Measurements from ENCODE around the gene ASTN2. TPM values are rescaled to one million over a fixed set of nuclear protein-coding genes. Genes with fewer than 3 reads are reported as not detected.

Gene ASTN2
- total RNA-seq, 2 donors from 2014 or later, result 2.2 to 5.1 TPM

DNA sequence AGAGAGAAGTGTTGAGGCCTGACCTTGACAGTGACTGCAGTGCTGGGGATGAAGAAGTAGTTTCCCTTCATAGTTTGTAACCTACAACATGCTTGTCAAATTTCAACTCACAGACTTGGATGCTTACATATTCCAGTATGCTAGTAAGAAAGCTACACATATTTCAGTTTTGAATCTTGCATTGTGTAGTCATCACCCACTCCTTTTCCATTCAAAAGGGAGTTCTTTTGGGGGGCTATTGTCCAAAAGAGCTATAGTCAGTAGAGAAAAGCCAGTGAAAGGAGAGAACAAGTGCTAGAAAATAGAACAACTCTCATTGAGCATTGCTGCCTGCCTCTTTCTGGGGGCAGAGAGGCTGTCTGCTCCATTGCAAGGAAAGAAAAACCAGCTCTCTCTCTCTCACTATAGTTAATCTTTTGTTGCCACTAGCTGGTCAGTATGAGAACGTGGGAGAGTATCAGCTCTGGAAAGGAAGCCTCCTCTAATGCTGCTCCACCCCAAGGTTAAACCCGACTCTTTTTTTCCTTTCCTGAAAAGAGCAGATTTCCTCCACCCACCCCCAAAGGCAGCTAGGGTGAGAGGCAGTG, 7.3 kb downstream of the ASTN2 start:
- Mint-ChIP-seq H3K27me3 (peaks cover 16 to 35% of the 10 kb centered on the region in 2 donors), H3K27ac (no peak overlapping the region), H3K4me1 (ENCODE audit: low read depth in 2 of 2) (no peaks in the 10 kb centered on the region), H3K4me3 (no peak overlapping the region), H3K9me3 (peaks cover 10% of the 10 kb centered on the region), H3K36me3 (no peaks in the 10 kb centered on the region)
- DNase-seq (ENCODE audit: low spot score) (no peak), ATAC-seq (no peak)

DNA sequence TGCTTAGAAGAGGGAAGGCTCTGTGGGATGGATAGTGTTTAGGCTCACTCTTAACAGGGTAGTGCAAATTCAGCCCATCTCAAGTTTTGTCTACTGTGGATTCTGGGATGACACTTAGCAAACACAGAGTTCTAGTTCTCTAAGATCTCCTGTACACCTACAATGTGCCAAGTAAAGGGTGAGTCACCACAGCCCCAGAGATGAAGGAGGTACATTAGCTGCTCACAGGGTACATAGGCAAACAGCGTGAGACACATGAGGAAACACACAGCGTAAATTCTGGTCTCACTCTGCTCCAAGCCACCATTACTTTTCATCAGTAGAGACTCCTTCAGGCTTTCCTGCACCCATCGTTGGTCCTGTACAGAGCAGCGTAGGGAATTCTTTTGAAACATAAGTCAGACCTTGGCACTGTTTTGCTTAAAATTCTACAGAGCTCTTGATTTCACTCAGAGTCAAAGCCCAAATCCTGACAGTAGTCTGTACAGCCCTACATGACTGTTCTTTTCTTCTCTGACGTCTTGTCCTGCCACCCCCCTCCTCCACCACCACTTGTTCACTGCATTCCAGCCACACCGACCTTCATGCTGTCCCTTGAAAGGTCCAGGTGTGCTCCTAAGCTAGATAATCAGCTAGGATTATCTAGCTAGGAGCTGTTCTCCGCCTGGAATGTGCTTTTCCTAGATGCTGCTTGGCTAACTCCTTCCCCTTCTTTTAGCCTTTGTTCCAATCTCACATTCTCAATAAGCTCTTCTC, 8.7 kb downstream of the ASTN2 start:
- Mint-ChIP-seq H3K27me3 (peaks cover 13 to 27% of the 10 kb centered on the region in 2 donors), H3K4me3 (no peak overlapping the region), H3K36me3 (no peaks in the 10 kb centered on the region), H3K27ac (no peak overlapping the region), H3K9me3 (peaks cover 10% of the 10 kb centered on the region), H3K4me1 (ENCODE audit: low read depth in 2 of 2) (no peaks in the 10 kb centered on the region)
- DNase-seq (ENCODE audit: low spot score) (no peak), ATAC-seq (no peak)

DNA sequence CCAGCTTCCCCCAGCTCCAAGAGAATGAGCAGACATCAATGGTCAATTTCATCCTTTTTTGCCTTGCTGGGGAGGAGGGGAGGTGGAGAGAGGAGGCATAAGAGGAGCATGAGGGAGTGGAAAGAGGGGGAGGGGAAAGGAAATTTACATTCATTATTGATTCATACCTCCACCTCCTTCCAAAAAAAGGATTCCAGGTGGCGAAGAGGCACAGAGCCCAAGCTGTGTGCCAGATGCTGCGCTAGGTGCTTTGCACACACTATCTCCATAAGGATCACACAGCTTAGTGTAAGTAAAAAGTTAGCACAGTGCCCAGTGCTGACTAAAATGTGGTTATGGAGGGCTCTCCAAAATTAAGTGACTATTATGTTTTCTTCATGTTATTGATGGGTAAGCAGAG, 11.0 kb downstream of the ASTN2 start:
- H3K27me3 Mint-ChIP-seq, result peaks cover 6 to 19% of the 10 kb centered on the region in 2 donors

DNA sequence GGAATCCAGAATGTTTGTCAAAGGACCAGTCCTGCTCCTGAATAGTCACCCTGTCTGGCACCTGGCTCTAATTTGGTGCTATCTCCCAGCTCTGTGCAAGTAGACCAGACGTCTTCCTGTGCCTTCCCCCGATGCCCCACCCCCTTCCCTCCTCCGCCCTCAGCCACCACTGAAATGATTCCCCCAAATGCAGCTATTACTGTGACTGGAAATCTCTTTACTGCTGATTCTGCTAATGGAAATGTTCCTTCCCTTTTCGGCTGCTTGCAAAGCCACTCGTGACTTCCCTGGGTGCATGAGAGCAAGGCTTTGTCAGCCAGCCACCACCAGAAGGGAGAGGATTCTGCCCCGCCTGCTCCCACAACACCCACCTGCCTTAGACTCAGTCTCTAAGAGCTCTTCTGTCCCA, 11.4 kb downstream of the ASTN2 start:
- peaks cover 3 to 15% of the 10 kb centered on the region in 2 donors for H3K27me3 Mint-ChIP-seq
- peaks cover 6% of the 10 kb centered on the region for H3K9me3 Mint-ChIP-seq
- H3K4me3 Mint-ChIP-seq, result no peak overlapping the region
- ATAC-seq, result no peak
- no peak overlapping the region for H3K27ac Mint-ChIP-seq
- no peaks in the 10 kb centered on the region for H3K4me1 Mint-ChIP-seq (ENCODE audit: low read depth in 2 of 2)
- no peak for DNase-seq (ENCODE audit: low spot score)
- no peaks in the 10 kb centered on the region for H3K36me3 Mint-ChIP-seq

More for the DNA sequence above, 11.0 kb downstream of the ASTN2 start:
- Mint-ChIP-seq H3K36me3 (no peaks in the 10 kb centered on the region), H3K27ac (no peak overlapping the region), H3K4me1 (ENCODE audit: low read depth in 2 of 2) (no peaks in the 10 kb centered on the region), H3K4me3 (no peak overlapping the region), H3K9me3 (peaks cover 9% of the 10 kb centered on the region)
- DNase-seq (ENCODE audit: low spot score) (no peak), ATAC-seq (no peak)

DNA sequence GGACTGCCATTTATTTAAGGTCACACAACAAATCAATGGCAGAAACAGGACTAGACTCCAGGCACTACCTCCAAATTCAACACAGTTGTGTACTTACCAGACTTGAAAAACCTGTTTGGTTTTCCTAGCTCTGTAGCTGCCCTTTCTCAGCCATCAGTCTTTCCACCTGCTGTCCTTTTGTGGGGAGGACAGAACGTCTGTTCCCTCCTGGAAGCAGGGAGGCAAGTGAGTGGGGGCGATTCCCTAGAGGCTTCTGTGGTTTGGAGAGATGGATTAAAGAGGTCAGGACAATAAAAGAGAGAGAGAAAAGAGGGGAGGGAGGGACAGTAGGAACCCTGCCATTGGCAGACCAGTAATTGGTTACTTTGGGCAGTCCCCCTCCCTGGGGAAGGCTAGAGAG, 14.7 kb downstream of the ASTN2 start:
- Mint-ChIP-seq H3K4me3 (no peak overlapping the region), H3K4me1 (ENCODE audit: low read depth in 2 of 2) (no peaks in the 10 kb centered on the region), H3K9me3 (peaks cover 4% of the 10 kb centered on the region), H3K36me3 (no peaks in the 10 kb centered on the region), H3K27me3 (peaks cover 0 to 6% of the 10 kb centered on the region in 2 donors), H3K27ac (no peak overlapping the region)
- DNase-seq (ENCODE audit: low spot score), result no peak
- no peak for ATAC-seq

DNA sequence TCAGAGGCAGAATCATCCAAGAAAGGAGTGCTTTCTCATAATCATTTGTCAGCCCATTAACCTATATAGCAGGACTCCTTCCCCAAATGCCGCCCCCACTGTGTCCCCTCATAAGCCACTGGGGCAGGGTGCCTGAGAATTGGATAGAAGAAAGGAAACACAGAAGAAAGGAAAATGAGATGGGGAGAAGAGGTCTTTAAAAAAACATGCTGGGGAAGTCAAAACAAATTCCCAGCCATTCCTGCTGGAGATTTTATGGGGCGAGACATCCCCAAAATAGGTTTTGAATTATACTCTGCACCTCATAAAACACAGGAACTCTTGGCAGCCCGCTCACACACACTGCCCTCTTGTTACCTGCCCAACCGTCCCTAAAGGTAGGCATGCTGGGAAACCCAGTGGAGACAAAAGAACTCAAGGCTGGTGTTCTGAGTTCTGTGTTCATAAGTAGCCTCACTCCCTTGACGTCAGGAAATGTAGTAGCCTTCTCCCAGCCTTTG, 19.7 kb downstream of the ASTN2 start:
- peaks cover 0 to 2% of the 10 kb centered on the region in 2 donors for H3K27me3 Mint-ChIP-seq
- peaks cover 11% of the 10 kb centered on the region for H3K9me3 Mint-ChIP-seq
- no peak overlapping the region for H3K27ac Mint-ChIP-seq
- no peaks in the 10 kb centered on the region for H3K36me3 Mint-ChIP-seq
- no peak overlapping the region for H3K4me3 Mint-ChIP-seq
- no peaks in the 10 kb centered on the region for H3K4me1 Mint-ChIP-seq (ENCODE audit: low read depth in 2 of 2)
- no peak for DNase-seq (ENCODE audit: low spot score)
- ATAC-seq, result no peak

DNA sequence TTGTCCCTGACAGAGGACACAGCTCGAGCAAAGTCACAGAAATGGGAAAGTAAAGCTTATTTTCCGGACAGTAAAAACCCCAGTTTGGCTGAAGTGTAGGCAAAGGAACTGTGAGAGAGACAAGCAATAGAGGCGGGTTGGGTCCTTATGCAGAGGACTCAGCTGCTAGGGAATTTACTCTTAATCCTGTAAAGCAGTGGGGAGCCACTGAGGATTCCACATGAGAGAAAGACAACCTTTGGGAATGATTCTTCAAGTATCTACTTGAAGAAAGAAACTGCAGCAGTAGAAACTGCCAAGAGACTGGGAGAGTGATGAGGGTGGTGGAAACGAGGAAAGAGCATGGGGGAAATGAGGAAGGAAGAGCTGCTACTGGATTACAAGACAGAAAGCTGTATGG, 20.2 kb downstream of the ASTN2 start:
- Mint-ChIP-seq H3K9me3 (peaks cover 10% of the 10 kb centered on the region), H3K36me3 (no peaks in the 10 kb centered on the region), H3K27me3 (no peaks in the 10 kb centered on the region), H3K4me1 (ENCODE audit: low read depth in 2 of 2) (no peaks in the 10 kb centered on the region), H3K4me3 (no peak overlapping the region), H3K27ac (no peak overlapping the region)
- no peak for DNase-seq (ENCODE audit: low spot score)
- no peak for ATAC-seq

DNA sequence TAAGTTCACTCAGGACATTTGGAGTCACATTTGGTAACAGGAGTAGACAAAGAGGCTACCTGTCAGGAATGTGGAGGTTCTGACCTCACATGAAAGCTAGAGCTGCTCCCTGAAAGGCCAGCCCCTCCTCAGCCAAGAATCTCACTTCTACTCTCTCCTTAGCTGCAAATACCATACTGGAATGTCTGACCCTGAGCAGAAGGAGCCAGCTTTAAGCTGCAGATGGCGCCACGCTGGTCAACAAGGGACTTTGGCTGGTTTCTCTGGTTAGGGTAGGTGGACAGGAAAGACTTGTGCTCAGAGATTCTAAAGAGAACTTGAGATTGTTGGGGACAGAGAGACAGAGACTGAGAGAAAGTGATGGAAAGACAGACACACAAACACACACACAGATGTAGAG, 21.9 kb downstream of the ASTN2 start:
- Mint-ChIP-seq H3K4me1 (ENCODE audit: low read depth in 2 of 2) (no peaks in the 10 kb centered on the region), H3K4me3 (no peak overlapping the region), H3K27me3 (no peaks in the 10 kb centered on the region), H3K9me3 (peaks cover 10% of the 10 kb centered on the region), H3K27ac (no peak overlapping the region), H3K36me3 (no peaks in the 10 kb centered on the region)
- ATAC-seq, result no peak
- no peak for DNase-seq (ENCODE audit: low spot score)

DNA sequence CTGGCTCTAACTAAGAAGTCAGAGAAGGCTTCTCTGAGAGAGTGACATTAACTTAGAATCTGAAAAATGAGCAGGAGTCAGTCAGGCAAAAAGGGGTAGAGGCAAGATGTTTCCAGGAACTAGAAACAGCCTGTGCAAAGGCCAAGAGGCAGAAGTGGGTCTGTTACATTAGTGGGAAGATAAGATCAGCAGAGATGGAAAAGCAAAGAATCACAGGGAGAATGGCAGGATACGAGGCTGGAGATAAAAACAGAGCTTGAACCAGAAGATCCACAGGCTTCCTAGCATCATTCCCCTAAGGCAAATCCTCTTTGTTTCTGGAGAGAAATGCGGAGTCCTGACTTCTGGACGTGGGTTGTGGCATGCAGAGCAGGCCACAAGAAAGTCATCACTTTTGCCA, 27.4 kb downstream of the ASTN2 start:
- H3K4me3 Mint-ChIP-seq, result no peak overlapping the region
- no peaks in the 10 kb centered on the region for H3K36me3 Mint-ChIP-seq
- H3K4me1 Mint-ChIP-seq (ENCODE audit: low read depth in 2 of 2), result no peaks in the 10 kb centered on the region
- H3K27me3 Mint-ChIP-seq, result no peaks in the 10 kb centered on the region
- DNase-seq (ENCODE audit: low spot score), result no peak
- no peak overlapping the region for H3K27ac Mint-ChIP-seq
- H3K9me3 Mint-ChIP-seq, result peaks cover 6% of the 10 kb centered on the region
- no peak for ATAC-seq

DNA sequence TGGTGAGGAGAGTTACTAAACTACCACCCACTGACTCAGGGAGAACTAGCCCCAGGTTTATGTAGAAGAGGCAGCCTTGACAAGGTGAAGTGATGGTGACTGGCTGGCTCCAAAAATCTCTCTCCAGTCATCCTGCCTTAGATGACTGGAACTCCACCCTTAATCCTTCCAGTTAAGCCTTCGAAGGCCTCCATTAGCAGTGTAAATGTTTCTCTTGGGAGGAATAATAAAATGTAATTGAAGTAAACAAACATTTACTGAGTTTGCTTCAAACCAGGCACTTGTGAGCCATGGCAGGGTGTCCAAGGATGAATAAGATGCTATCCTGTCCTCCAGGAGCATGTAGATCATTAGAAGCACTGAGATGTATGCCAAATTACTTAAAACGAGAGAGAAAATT, 35.5 kb downstream of the ASTN2 start:
- ATAC-seq (no peak), DNase-seq (ENCODE audit: low spot score) (no peak)
- H3K36me3 Mint-ChIP-seq, result no peaks in the 10 kb centered on the region
- no peaks in the 10 kb centered on the region for H3K27me3 Mint-ChIP-seq
- no peak overlapping the region for H3K27ac Mint-ChIP-seq
- no peaks in the 10 kb centered on the region for H3K4me1 Mint-ChIP-seq (ENCODE audit: low read depth in 2 of 2)
- no peak overlapping the region for H3K4me3 Mint-ChIP-seq
- peaks cover 15% of the 10 kb centered on the region for H3K9me3 Mint-ChIP-seq

DNA sequence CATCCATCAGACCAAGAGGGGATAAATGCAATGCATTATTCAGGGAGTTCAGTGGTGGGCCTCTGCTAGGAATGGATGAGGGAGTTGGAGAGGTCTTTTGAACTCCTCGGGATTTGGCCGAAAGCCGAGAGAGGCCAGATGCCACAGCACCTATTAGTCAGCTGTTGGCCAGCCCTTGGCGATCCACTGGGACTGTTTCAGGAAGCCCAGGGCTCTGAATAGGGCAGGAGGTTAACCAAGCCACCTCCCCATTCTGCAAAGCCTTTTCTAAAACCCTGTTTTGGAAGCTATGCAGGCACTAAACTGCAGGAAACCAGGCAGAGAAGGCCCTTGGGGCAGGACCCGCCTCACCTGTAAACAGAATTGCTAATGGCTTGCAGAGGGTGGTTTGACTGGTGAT, 37.8 kb downstream of the ASTN2 start:
- Mint-ChIP-seq H3K36me3 (no peaks in the 10 kb centered on the region), H3K9me3 (peaks cover 20% of the 10 kb centered on the region), H3K27me3 (peaks cover 0 to 6% of the 10 kb centered on the region in 2 donors), H3K27ac (no peak overlapping the region), H3K4me3 (no peak overlapping the region), H3K4me1 (ENCODE audit: low read depth in 2 of 2) (no peaks in the 10 kb centered on the region)
- DNase-seq (ENCODE audit: low spot score) (no peak), ATAC-seq (no peak)

DNA sequence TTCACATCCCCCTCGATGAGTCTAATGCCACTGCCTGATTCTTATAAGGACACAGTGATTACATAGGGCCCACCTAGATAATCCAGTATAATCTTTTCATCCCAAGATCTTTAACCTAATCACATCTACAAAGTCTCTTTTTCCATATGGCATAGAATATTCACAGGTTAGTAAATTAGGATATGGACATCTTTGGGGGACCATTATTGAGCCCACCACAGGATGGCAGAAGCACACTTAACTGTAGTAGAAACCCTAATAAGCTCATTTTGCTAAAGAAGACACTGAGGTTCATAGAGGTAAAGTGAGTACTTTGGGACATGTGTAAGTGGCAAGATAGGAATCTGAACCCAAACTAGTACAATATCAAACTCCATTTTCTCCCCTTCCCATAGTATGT, 38.9 kb downstream of the ASTN2 start:
- Mint-ChIP-seq H3K4me3 (no peak overlapping the region), H3K27ac (no peak overlapping the region), H3K27me3 (peaks cover 0 to 6% of the 10 kb centered on the region in 2 donors), H3K36me3 (no peaks in the 10 kb centered on the region), H3K4me1 (ENCODE audit: low read depth in 2 of 2) (no peaks in the 10 kb centered on the region), H3K9me3 (peaks cover 13% of the 10 kb centered on the region)
- DNase-seq (ENCODE audit: low spot score) (no peak), ATAC-seq (no peak)

DNA sequence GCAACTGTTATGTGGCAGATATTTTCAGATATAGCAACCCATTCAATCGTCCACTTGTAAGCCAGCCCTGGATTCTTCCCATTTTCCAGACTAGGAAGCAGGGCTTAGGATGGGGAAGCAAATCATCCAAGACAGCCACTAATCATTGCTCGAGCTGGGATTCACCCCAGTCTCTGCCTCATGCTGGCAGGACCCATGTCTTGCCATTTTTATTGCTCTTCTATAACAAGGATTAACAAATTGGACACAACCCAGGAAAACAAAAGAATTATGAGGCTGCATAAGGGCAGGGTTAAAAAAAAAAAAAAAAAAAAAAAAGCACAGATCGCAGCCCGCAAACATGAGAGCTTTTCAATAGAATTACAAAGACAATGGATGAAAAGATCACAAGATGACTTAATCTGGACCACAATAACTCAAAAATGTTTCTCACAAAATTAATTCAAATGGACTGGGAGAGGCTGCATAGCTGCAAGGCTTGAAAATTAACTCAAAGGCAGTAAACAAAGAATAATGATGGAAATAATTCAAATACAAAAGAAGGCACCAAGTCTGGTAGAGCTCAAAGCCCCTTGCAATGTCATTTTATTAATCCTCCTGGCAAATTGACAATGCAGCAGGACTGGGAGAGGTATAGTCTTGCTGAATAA, 40.7 kb downstream of the ASTN2 start:
- Mint-ChIP-seq H3K4me3 (no peak overlapping the region), H3K27ac (no peak overlapping the region), H3K4me1 (ENCODE audit: low read depth in 2 of 2) (no peaks in the 10 kb centered on the region), H3K9me3 (peaks cover 8% of the 10 kb centered on the region), H3K36me3 (no peaks in the 10 kb centered on the region), H3K27me3 (peaks cover 0 to 6% of the 10 kb centered on the region in 2 donors)
- DNase-seq (ENCODE audit: low spot score), result no peak
- ATAC-seq, result no peak

DNA sequence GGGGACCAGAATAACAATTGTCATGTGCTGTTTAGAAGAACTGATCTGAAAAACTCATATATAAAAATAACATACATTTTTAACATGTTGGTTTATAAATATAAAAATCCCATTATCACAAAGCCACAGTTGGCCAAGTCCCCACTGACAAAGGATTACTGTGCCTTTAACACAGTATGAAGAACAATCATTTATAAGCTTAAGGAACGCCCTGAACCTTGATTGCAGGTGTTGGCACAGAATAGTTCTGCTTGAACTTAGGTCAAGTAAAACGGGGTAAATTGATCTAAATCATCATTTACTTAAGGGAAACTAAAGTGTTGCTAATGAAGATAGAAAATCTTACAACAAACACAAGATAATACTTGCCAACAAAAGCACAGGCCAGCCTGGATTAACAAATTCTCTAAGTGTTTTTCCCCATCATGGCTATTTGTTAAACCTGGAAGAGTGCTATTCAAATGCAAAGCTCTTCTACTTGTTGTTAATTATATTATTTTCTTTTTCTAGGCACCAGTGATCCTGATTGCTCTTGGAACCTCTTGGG, 46.1 kb downstream of the ASTN2 start:
- H3K4me1 Mint-ChIP-seq (ENCODE audit: low read depth in 2 of 2), result no peaks in the 10 kb centered on the region
- H3K27ac Mint-ChIP-seq, result no peak overlapping the region
- no peak overlapping the region for H3K4me3 Mint-ChIP-seq
- H3K9me3 Mint-ChIP-seq, result peaks cover 8% of the 10 kb centered on the region
- peaks cover 0 to 6% of the 10 kb centered on the region in 2 donors for H3K27me3 Mint-ChIP-seq
- H3K36me3 Mint-ChIP-seq, result no peaks in the 10 kb centered on the region
- ATAC-seq, result no peak
- no peak for DNase-seq (ENCODE audit: low spot score)
